Gastroesophageal sphincter (tissue), 4 donors: ENCODE results near the gene RBM14. TPM values are rescaled to one million over a fixed set of nuclear protein-coding genes. Genes with fewer than 3 reads are reported as not detected.

Experiments
- ATAC-seq: fragments of 150-250 bp; one replicate; pipeline ENCODE4 v1.9.1; 2016; ENCODE audit warnings: mild to moderate bottlenecking, moderate library complexity
- H3K27ac ChIP-seq, 4 donors: fragments of 200-600 bp; sonication (generic) in 3 of 4; 1 replicate in 3 of 4; 2 replicates in 1 of 4; pipeline ENCODE4 v1.5.1; 2016 to 2019
- H3K27me3 ChIP-seq: fragments of 200-600 bp; sonication (generic); one replicate; pipeline ENCODE4 v1.5.1; 2019
- H3K36me3 ChIP-seq, 2 donors: fragments of 200-600 bp; sonication (generic); one replicate each; pipeline ENCODE4 v1.5.1; 2019; ENCODE audit warnings: control low read depth in 1 of 2
- H3K4me1 ChIP-seq, 3 donors: fragments of 200-600 bp; sonication (generic); 1 replicate in 2 of 3; 2 replicates in 1 of 3; pipeline ENCODE4 v1.5.1; 2016 to 2019; ENCODE audit warnings: control low read depth in 2 of 3
- H3K4me3 ChIP-seq, 2 donors: fragments of 200-600 bp; sonication (generic); one replicate each; pipeline ENCODE4 v1.5.1; 2019; ENCODE audit warnings: mild to moderate bottlenecking in 1 of 2, moderate library complexity in 1 of 2
- H3K9me3 ChIP-seq, 3 donors: fragments of 200-600 bp; sonication (generic); one replicate each; pipeline ENCODE4 v1.5.1; 2017 to 2019; ENCODE audit warnings: control low read depth in 2 of 3
- EP300 ChIP-seq: sonication (generic); formaldehyde crosslinking; IDR thresholded peaks from one replicate; pipeline ENCODE4 v1.6.1; 2017; ENCODE audit warnings: antibody characterized with exemption, mild to moderate bottlenecking
- POLR2A ChIP-seq, 2 donors: fragments of 450-650 bp; IDR thresholded peaks; one replicate each; pipeline ENCODE4 v1.6.1; 2017; ENCODE audit warnings: antibody characterized with exemption in 2 of 2, mild to moderate bottlenecking in 2 of 2, moderate library complexity in 1 of 2
- POLR2AphosphoS5 ChIP-seq: sonication (generic); formaldehyde crosslinking; IDR thresholded peaks from one replicate; pipeline ENCODE4 v1.6.1; 2017; ENCODE audit warnings: antibody characterized with exemption
- WGBS, 2 donors: methylation state at CpG; one replicate each; pipeline ENCODE4 v1.1.5; 2018; ENCODE audit warnings: low coverage in 1 of 2; 5-methylcytosine and 5-hydroxymethylcytosine counted together
- total RNA-seq, 4 donors: library from RNA; depleted of rRNA; stranded (reverse); fragments of >200 nt; gene quantifications; one replicate each; pipeline ENCODE4 v1.1.0, GENCODE V29; 2016
- TF ChIP-seq, protein P1 (sequence below), 4 experiments: fragments of 200-600 bp in 2 of 4; fragments of 450-650 bp in 2 of 4; sonication (generic) in 1 of 4; IDR thresholded peaks; one replicate each; pipeline ENCODE4 v1.5.1; 2017 to 2019; ENCODE audit warnings: antibody characterized with exemption in 4 of 4, mild to moderate bottlenecking in 2 of 4, moderate library complexity in 2 of 4

Gene RBM14
- total RNA-seq, 4 donors from 2014 or later: 25.6 to 66.6 (median 42.5) TPM

DNA sequence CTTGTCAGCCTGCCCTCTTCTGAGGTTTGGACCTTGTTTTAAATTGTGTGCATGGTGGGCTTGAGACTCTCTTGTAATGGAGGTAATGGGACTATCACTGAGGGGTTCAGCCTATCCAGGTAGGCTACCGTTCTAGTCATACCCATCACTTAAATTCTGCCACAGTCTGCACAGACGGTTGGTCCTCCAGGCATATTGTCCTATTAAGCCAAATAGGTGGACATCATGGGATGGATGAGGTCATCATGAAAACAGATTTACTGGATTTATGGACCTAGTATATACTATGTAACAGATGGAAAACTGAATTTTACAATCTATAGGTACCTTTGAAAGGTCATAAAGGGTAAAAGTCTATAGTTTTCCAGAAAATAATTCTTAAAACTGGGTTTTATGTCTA lies 12.9 kb downstream of the RBM14 start:
- TF ChIP-seq EP300: no peak
- no peak for TF ChIP-seq POLR2AphosphoS5
- ATAC-seq: no peak
- Histone ChIP-seq H3K4me3 (no peak overlapping the region), H3K36me3 (peaks cover 0 to 66% of the 10 kb centered on the region in 2 donors), H3K27me3 (no peaks in the 10 kb centered on the region), H3K27ac (no peak overlapping the region), H3K4me1 (peaks cover 0 to 71% (median 9%) of the 10 kb centered on the region in 3 donors), H3K9me3 (no peaks in the 10 kb centered on the region)
- 58 to 100% methylated on average over 1 to 2 of the region's 2 CpGs for WGBS, 2 donors

DNA sequence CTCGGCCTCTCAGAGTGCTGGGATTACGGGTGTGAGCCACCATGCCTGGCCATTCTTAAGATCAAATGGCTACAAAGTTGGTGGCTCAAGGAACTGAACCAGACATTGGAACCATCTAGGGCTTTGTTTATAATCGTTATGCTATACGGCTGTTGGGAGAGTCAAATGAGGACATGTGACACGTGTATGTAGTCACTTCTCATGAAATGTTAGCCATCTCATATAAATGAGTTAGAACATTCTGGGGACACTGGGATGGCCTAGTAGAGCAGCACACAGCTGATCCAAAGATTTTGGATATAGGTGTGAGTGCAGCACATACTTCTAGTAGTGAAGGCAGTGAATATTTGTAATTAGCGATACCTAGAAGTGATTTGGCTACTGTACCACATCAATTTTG lies 15.5 kb downstream of the RBM14 start:
- peak overlapping the region in 1 of 4 donors; percentile 1 for H3K27ac ChIP-seq
- H3K27me3 ChIP-seq: no peaks in the 10 kb centered on the region
- WGBS, 2 donors: 68 to 78% methylated on average over 4 to 6 of the region's 6 CpGs
- no peak for TF ChIP-seq EP300
- TF ChIP-seq, protein P1, sequence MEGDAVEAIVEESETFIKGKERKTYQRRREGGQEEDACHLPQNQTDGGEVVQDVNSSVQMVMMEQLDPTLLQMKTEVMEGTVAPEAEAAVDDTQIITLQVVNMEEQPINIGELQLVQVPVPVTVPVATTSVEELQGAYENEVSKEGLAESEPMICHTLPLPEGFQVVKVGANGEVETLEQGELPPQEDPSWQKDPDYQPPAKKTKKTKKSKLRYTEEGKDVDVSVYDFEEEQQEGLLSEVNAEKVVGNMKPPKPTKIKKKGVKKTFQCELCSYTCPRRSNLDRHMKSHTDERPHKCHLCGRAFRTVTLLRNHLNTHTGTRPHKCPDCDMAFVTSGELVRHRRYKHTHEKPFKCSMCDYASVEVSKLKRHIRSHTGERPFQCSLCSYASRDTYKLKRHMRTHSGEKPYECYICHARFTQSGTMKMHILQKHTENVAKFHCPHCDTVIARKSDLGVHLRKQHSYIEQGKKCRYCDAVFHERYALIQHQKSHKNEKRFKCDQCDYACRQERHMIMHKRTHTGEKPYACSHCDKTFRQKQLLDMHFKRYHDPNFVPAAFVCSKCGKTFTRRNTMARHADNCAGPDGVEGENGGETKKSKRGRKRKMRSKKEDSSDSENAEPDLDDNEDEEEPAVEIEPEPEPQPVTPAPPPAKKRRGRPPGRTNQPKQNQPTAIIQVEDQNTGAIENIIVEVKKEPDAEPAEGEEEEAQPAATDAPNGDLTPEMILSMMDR (IDR thresholded peaks at IDR 0.05): no peak
- TF ChIP-seq POLR2A (IDR thresholded peaks at IDR 0.05): no peak
- no peak for TF ChIP-seq POLR2AphosphoS5
- ATAC-seq: no peak
- peaks cover 0 to 41% of the 10 kb centered on the region in 2 donors for H3K36me3 ChIP-seq
- no peak overlapping the region for H3K4me3 ChIP-seq
- peaks cover 0 to 60% (median 0%) of the 10 kb centered on the region in 3 donors for H3K4me1 ChIP-seq
- no peaks in the 10 kb centered on the region for H3K9me3 ChIP-seq

DNA sequence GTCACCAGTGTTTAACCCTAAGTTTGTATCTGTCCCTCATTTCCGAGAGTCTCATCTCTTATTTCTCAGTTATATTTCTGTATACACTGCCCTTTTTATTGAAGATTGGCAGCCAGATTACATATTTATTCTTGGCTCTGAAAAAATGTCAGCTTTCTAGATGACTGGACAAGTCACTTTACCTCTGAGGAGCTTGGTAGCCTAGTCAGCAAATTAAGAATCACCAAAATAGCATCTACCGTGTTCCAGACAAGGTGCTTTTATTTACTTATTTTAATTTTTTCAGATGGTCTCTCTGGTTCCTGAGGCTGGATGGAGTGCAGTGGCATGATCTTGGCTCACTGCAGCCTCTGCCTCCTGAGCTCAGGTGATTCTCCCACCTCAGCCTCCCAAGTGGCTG lies 16.5 kb downstream of the RBM14 start:
- H3K4me1 ChIP-seq: peaks cover 4 to 60% (median 8%) of the 10 kb centered on the region in 3 donors
- peaks cover 0 to 30% of the 10 kb centered on the region in 2 donors for H3K36me3 ChIP-seq
- WGBS, 2 donors: 42 to 66% methylated on average over 2 of the region's 2 CpGs
- TF ChIP-seq EP300: no peak
- TF ChIP-seq POLR2A (IDR thresholded peaks at IDR 0.05): no peak
- no peak for TF ChIP-seq POLR2AphosphoS5
- TF ChIP-seq, protein P1 (IDR thresholded peaks at IDR 0.05): no peak
- no peak for ATAC-seq
- no peak overlapping the region for H3K4me3 ChIP-seq
- H3K27ac ChIP-seq: peak overlapping the region in 1 of 4 donors; percentile 1
- no peaks in the 10 kb centered on the region for H3K9me3 ChIP-seq
- no peaks in the 10 kb centered on the region for H3K27me3 ChIP-seq

DNA sequence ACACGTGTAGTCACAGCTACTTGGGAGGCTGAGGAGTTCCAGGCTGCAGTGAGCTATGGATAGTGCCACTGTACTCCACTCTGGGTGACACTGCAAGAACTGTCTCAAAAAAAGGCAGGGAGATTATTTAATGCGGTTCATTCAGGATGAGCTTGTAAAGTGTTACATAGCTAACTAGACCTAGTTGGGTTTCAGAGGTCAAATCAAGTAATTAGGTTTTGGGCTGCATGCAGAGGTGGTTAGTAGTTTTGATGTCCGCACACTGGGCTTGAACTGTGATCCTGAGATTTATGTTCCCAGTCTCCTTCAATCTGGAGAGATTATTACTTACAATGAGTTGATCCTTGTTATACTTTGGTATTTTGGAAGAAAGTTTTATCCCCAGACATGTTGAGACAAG lies 20.0 kb downstream of the RBM14 start:
- Histone ChIP-seq H3K36me3 (peaks cover 0 to 23% of the 10 kb centered on the region in 2 donors), H3K27ac (peak overlapping the region in 2 of 4 donors; percentile 15 to 91), H3K4me1 (peaks cover 17 to 71% (median 25%) of the 10 kb centered on the region in 3 donors), H3K4me3 (no peak overlapping the region), H3K27me3 (no peaks in the 10 kb centered on the region), H3K9me3 (no peaks in the 10 kb centered on the region)
- ATAC-seq: no peak
- TF ChIP-seq POLR2AphosphoS5 (no peak), EP300 (no peak), POLR2A (IDR thresholded peaks at IDR 0.05) (no peak)
- TF ChIP-seq, protein P1 (IDR thresholded peaks at IDR 0.05): no peak
- WGBS, 2 donors: 82 to 100% methylated on average over 2 to 3 of the region's 3 CpGs

DNA sequence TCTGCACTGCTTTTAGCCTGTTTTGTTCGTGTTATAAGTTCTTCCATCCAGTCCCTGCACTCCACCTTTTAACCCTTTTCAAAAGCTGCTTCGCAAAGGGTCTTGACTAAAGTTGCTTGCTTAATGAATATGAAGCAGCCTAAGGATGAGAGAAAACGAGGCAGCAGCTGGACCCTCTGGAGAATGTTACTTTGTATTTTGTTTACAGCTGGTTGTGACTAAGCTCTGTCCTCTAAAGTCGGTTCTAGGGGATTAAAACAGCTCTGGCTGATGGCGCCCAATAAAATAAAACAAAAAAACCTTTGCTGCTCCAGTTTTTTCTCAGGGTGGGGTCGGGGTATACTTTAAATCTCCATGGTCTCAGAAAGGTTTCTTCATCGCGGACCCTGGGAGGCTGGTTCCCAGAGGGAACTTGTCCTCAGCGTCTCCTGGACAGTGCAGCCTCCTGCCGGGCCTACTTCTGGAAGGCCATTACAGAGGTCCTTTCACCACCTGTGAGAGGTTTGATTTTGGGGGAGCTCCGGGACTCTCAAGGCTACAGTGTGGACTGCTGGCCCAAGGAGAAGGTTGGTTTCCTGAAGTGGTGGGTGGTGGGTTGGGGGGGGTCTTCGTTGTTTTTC lies 21.2 kb downstream of the RBM14 start:
- H3K4me3 ChIP-seq: peak overlapping the region; percentile 23 to 78
- ATAC-seq: no peak
- H3K36me3 ChIP-seq: peaks cover 0 to 23% of the 10 kb centered on the region in 2 donors
- H3K9me3 ChIP-seq: no peaks in the 10 kb centered on the region
- peaks cover 20 to 71% (median 35%) of the 10 kb centered on the region in 3 donors for H3K4me1 ChIP-seq
- TF ChIP-seq POLR2AphosphoS5 (no peak), POLR2A (IDR thresholded peaks at IDR 0.05) (no peak), EP300 (no peak)
- TF ChIP-seq, protein P1 (IDR thresholded peaks at IDR 0.05): no peak
- H3K27ac ChIP-seq: peak overlapping the region; percentile 31 to 92 (median 90)
- H3K27me3 ChIP-seq: no peaks in the 10 kb centered on the region
- WGBS, 2 donors: 26 to 36% methylated on average over 3 to 11 of the region's 12 CpGs
